Measurements from ENCODE around the gene PTOV1.

DNA sequence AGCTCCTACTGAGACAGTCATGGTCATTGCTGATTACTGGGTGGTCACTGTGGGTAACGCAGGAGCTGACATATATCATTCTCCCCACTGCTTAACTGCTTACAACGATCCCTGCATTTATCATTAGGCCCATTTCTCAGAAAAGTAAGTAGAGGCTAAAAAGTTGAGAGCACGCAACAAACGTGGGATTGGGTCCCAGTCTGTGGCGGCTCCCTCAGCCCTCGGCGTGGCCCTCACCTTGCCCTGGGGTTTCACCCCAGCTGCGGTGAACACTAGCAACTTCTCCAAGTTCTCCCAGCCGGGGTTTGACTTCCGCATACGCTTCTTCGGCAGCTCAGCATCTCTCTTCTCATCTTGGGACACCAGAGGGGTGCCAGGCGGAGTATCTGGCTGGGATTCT, 13.9 kb downstream of the PTOV1 start:
- TF ChIP-seq CTCF (IDR thresholded peaks at IDR 0.05; ENCODE audit: low read depth, low read length, missing input control) (no peak), FOXA1 (IDR thresholded peaks at IDR 0.05) (no peak), RAD21 (IDR thresholded peaks at IDR 0.05) (no peak)
- TF ChIP-seq, protein P1, sequence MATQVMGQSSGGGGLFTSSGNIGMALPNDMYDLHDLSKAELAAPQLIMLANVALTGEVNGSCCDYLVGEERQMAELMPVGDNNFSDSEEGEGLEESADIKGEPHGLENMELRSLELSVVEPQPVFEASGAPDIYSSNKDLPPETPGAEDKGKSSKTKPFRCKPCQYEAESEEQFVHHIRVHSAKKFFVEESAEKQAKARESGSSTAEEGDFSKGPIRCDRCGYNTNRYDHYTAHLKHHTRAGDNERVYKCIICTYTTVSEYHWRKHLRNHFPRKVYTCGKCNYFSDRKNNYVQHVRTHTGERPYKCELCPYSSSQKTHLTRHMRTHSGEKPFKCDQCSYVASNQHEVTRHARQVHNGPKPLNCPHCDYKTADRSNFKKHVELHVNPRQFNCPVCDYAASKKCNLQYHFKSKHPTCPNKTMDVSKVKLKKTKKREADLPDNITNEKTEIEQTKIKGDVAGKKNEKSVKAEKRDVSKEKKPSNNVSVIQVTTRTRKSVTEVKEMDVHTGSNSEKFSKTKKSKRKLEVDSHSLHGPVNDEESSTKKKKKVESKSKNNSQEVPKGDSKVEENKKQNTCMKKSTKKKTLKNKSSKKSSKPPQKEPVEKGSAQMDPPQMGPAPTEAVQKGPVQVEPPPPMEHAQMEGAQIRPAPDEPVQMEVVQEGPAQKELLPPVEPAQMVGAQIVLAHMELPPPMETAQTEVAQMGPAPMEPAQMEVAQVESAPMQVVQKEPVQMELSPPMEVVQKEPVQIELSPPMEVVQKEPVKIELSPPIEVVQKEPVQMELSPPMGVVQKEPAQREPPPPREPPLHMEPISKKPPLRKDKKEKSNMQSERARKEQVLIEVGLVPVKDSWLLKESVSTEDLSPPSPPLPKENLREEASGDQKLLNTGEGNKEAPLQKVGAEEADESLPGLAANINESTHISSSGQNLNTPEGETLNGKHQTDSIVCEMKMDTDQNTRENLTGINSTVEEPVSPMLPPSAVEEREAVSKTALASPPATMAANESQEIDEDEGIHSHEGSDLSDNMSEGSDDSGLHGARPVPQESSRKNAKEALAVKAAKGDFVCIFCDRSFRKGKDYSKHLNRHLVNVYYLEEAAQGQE (IDR thresholded peaks at IDR 0.05): no peak
